Lower leg skin (tissue), 3 donors: Measurements from ENCODE around the gene ZNF768.

Experiments used
- POLR2A ChIP-seq, 2 donors: fragments of 450-650 bp; IDR thresholded peaks; one replicate each; pipeline ENCODE4 v1.6.1; 2016 to 2017; ENCODE audit warnings: antibody characterized with exemption in 2 of 2, mild to moderate bottlenecking in 1 of 2, moderate library complexity in 1 of 2
- TF ChIP-seq, protein P1 (sequence below), 3 donors: fragments of 450-650 bp; IDR thresholded peaks; one replicate each; pipeline ENCODE4 v1.5.1; 2016; ENCODE audit warnings: antibody characterized with exemption in 3 of 3, mild to moderate bottlenecking in 3 of 3, moderate library complexity in 2 of 3

GRCh38 chr16:30574678-30575077 is 48.3 kb upstream of the ZNF768 start:
- TF ChIP-seq, protein P1, sequence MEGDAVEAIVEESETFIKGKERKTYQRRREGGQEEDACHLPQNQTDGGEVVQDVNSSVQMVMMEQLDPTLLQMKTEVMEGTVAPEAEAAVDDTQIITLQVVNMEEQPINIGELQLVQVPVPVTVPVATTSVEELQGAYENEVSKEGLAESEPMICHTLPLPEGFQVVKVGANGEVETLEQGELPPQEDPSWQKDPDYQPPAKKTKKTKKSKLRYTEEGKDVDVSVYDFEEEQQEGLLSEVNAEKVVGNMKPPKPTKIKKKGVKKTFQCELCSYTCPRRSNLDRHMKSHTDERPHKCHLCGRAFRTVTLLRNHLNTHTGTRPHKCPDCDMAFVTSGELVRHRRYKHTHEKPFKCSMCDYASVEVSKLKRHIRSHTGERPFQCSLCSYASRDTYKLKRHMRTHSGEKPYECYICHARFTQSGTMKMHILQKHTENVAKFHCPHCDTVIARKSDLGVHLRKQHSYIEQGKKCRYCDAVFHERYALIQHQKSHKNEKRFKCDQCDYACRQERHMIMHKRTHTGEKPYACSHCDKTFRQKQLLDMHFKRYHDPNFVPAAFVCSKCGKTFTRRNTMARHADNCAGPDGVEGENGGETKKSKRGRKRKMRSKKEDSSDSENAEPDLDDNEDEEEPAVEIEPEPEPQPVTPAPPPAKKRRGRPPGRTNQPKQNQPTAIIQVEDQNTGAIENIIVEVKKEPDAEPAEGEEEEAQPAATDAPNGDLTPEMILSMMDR (IDR thresholded peaks at IDR 0.05): no peak
- TF ChIP-seq POLR2A (IDR thresholded peaks at IDR 0.05): no peak
